WTC11 (cell line): ENCODE data around the gene TMEM11. TPM values are rescaled to one million over a fixed set of nuclear protein-coding genes. Genes with fewer than 3 reads are reported as not detected.

Experiments used
- ATAC-seq: fragments of 200-7000 bp; cut with Tn5 transposase; 2 replicates; pipeline ENCODE4 v1.10.0; 2021; ENCODE audit warnings: mild to moderate bottlenecking, moderate library complexity
- CTCF ChIA-PET: fragments of 300-600 bp; sonication (Branson Sonifier 250); formaldehyde crosslinking; loops from one replicate; lab custom pipeline; 2021; ENCODE audit warnings: antibody characterized with exemption; lab: Charles Lee
- POLR2A ChIA-PET: fragments of 350-600 bp; sonication (Branson Sonifier 250); formaldehyde crosslinking; loops from one replicate; lab custom pipeline; 2021; ENCODE audit warnings: antibody characterized with exemption; lab: Charles Lee
- DNase-seq: peaks from one replicate; pipeline ENCODE4 v3.0.0; 2021; ENCODE audit warnings: low spot score
- H3K27ac Mint-ChIP-seq: 2 replicates; pipeline ENCODE4 v1.8.0; 2021; ENCODE audit warnings: mixed read lengths
- H3K27me3 Mint-ChIP-seq: 2 replicates; pipeline ENCODE4 v1.8.0; 2021; ENCODE audit warnings: low read depth, mild to moderate bottlenecking, moderate library complexity, mixed read lengths
- H3K36me3 Mint-ChIP-seq: 2 replicates; pipeline ENCODE4 v1.8.0; 2021; ENCODE audit warnings: mixed read lengths
- H3K4me1 Mint-ChIP-seq: 2 replicates; pipeline ENCODE4 v1.8.0; 2022; ENCODE audit warnings: mixed read lengths
- H3K4me3 Mint-ChIP-seq: 2 replicates; pipeline ENCODE4 v1.8.0; 2021; ENCODE audit warnings: mild to moderate bottlenecking, moderate library complexity, mixed read lengths
- H3K9me3 Mint-ChIP-seq: 2 replicates; pipeline ENCODE4 v1.8.0; 2021; ENCODE audit warnings: mixed read lengths
- ATF6 ChIP-seq: sonication (generic); formaldehyde crosslinking; IDR thresholded peaks from 2 replicates; pipeline ENCODE4 v1.8.1; 2023; ENCODE audit warnings: mild to moderate bottlenecking, missing genetic modification reagents
- ELF4 ChIP-seq: sonication (generic); formaldehyde crosslinking; IDR thresholded peaks from 2 replicates; pipeline ENCODE4 v1.8.1; 2022; ENCODE audit warnings: low read depth, mild to moderate bottlenecking, moderate library complexity, missing genetic modification reagents
- EMX1 ChIP-seq: fragments of 250-450 bp; sonication (Bioruptor Pico); IDR thresholded peaks from 2 replicates; pipeline ENCODE4 v1.8.0; 2021; ENCODE audit warnings: mild to moderate bottlenecking
- GTF2I ChIP-seq: fragments of 250-450 bp; sonication (Bioruptor Pico); conservative IDR thresholded peaks from 2 replicates; pipeline ENCODE4 v1.4.0; 2021; ENCODE audit warnings: mild to moderate bottlenecking
- IRF1 ChIP-seq: sonication (generic); formaldehyde crosslinking; IDR thresholded peaks from 2 replicates; pipeline ENCODE4 v1.8.0; 2023; ENCODE audit warnings: missing genetic modification reagents
- RORB ChIP-seq: fragments of 250-450 bp; sonication (Bioruptor Pico); IDR thresholded peaks from 2 replicates; pipeline ENCODE4 v1.9.0; 2021; ENCODE audit warnings: mild to moderate bottlenecking
- SMAD3 ChIP-seq: sonication (generic); formaldehyde crosslinking; IDR thresholded peaks from 2 replicates; pipeline ENCODE4 v1.8.0; 2022; ENCODE audit warnings: missing genetic modification reagents, mild to moderate bottlenecking, borderline replicate concordance
- SOX15 ChIP-seq: fragments of 250-450 bp; sonication (Bioruptor Pico); IDR thresholded peaks from 2 replicates; pipeline ENCODE4 v1.9.0; 2021; ENCODE audit warnings: mild to moderate bottlenecking
- TEAD1 ChIP-seq: sonication (generic); formaldehyde crosslinking; IDR thresholded peaks from 2 replicates; pipeline ENCODE4 v1.8.0; 2022; ENCODE audit warnings: mild to moderate bottlenecking, missing genetic modification reagents
- ZNF232 ChIP-seq: sonication (generic); formaldehyde crosslinking; IDR thresholded peaks from 2 replicates; pipeline ENCODE4 v1.8.0; 2022; ENCODE audit warnings: mild to moderate bottlenecking, missing genetic modification reagents
- ZNF396 ChIP-seq: fragments of 250-450 bp; sonication (Bioruptor Pico); IDR thresholded peaks from 2 replicates; pipeline ENCODE4 v1.8.0; 2021; ENCODE audit warnings: mild to moderate bottlenecking, moderate library complexity, borderline replicate concordance
- ZNF512 ChIP-seq: sonication (generic); formaldehyde crosslinking; IDR thresholded peaks from 2 replicates; pipeline ENCODE4 v1.8.1; 2022; ENCODE audit warnings: missing genetic modification reagents, borderline replicate concordance
- ZNF532 ChIP-seq: fragments of 250-450 bp; sonication (Bioruptor Pico); IDR thresholded peaks from 2 replicates; pipeline ENCODE4 v1.9.0; 2021; ENCODE audit warnings: mild to moderate bottlenecking, borderline replicate concordance
- total RNA-seq: library from RNA; stranded (reverse); gene quantifications from 3 replicates; pipeline ENCODE4 v1.2.3, GENCODE V29; 2021
- TF ChIP-seq, protein P1 (sequence below): sonication (generic); formaldehyde crosslinking; conservative IDR thresholded peaks from 2 replicates; pipeline ENCODE4 v1.8.1; 2022; ENCODE audit warnings: mild to moderate bottlenecking, missing genetic modification reagents
- TF ChIP-seq, protein P2 (sequence below): sonication (generic); formaldehyde crosslinking; IDR thresholded peaks from 2 replicates; pipeline ENCODE4 v1.8.0; 2022; ENCODE audit warnings: mild to moderate bottlenecking, missing genetic modification reagents
- TF ChIP-seq, protein P3 (sequence below): sonication (generic); formaldehyde crosslinking; IDR thresholded peaks from 2 replicates; pipeline ENCODE4 v1.8.1; 2023; ENCODE audit warnings: mild to moderate bottlenecking, missing genetic modification reagents

The TMEM11 gene
- total RNA-seq, 1 experiment from 2014 or later: 37.0 TPM

DNA sequence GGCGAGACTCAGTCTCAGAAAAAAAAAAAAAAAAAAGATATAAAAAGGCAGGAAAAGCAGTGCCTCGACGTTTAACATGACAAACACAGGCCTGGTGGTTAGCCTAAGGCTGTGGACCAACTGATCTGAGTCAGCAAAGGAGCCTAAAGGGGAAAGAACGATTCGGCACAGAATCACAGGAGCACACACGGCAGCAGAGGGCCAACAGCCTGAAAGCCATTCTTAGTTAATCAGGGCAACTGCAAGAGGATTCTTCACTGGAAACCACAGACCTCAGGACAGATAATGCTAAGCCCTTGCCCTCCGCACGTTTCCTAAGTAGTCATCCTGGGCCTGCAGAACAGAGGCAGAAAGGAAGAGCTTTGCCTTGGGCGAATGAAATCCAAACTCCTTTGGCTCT lies 14.7 kb downstream of the TMEM11 start (continued):
- TF ChIP-seq ZNF532 (CRISPR knock-in tag) (no peak), TEAD1 (CRISPR knock-in tag) (no peak), SMAD3 (CRISPR knock-in tag) (no peak), ELF4 (CRISPR knock-in tag) (no peak), IRF1 (CRISPR knock-in tag) (no peak), EMX1 (no peak), ZNF512 (CRISPR knock-in tag) (no peak)
- TF ChIP-seq, protein P1, sequence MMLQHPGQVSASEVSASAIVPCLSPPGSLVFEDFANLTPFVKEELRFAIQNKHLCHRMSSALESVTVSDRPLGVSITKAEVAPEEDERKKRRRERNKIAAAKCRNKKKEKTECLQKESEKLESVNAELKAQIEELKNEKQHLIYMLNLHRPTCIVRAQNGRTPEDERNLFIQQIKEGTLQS (CRISPR knock-in tag): no peak
- TF ChIP-seq, all 79 proteins: peak for 0

- Mint-ChIP-seq H3K36me3 (peaks cover 25% of the 10 kb centered on the region), H3K27ac (peak overlapping the region; percentile 92)
- DNase-seq: no peak
- CTCF ChIA-PET: interaction anchor here (0.7 kb wide), 1 partner anchor 140 kb away, joined by 5 read pairs; no protein-coding TSS in a partner anchor
- TF ChIP-seq SOX15: no peak
- TF ChIP-seq, all 79 proteins: peak for 0
- POLR2A ChIA-PET: interaction anchor here (0.6 kb wide), 1 partner anchor 81 kb away, joined by 3 read pairs; no protein-coding TSS in a partner anchor
- Mint-ChIP-seq H3K27me3 (no peaks in the 10 kb centered on the region), H3K4me1 (peaks cover 54% of the 10 kb centered on the region), H3K9me3 (no peaks in the 10 kb centered on the region), H3K4me3 (no peak overlapping the region)
- no peak for ATAC-seq
Measured at GRCh38 chr17:21198411-21198810, 15.6 kb downstream of the TMEM11 start.

GRCh38 chr17:21196126-21196525 lies 17.8 kb downstream of the TMEM11 start:
- ATAC-seq (no peak), DNase-seq (no peak)
- no peaks in the 10 kb centered on the region for H3K9me3 Mint-ChIP-seq
- H3K27me3 Mint-ChIP-seq: no peaks in the 10 kb centered on the region
- CTCF ChIA-PET: no interaction called here
- H3K36me3 Mint-ChIP-seq: peaks cover 28% of the 10 kb centered on the region
- H3K4me3 Mint-ChIP-seq: no peak overlapping the region
- no peak overlapping the region for H3K27ac Mint-ChIP-seq
- POLR2A ChIA-PET: interaction anchor here (0.6 kb wide), 1 partner anchor 20 kb away, joined by 4 read pairs; no protein-coding TSS in a partner anchor
- peaks cover 53% of the 10 kb centered on the region for H3K4me1 Mint-ChIP-seq
- no peak for TF ChIP-seq ELF4 (CRISPR knock-in tag)
- TF ChIP-seq, protein P2, sequence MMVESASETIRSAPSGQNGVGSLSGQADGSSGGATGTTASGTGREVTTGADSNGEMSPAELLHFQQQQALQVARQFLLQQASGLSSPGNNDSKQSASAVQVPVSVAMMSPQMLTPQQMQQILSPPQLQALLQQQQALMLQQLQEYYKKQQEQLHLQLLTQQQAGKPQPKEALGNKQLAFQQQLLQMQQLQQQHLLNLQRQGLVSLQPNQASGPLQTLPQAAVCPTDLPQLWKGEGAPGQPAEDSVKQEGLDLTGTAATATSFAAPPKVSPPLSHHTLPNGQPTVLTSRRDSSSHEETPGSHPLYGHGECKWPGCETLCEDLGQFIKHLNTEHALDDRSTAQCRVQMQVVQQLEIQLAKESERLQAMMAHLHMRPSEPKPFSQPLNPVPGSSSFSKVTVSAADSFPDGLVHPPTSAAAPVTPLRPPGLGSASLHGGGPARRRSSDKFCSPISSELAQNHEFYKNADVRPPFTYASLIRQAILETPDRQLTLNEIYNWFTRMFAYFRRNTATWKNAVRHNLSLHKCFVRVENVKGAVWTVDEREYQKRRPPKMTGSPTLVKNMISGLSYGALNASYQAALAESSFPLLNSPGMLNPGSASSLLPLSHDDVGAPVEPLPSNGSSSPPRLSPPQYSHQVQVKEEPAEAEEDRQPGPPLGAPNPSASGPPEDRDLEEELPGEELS (CRISPR knock-in tag): no peak
- TF ChIP-seq, protein P3, sequence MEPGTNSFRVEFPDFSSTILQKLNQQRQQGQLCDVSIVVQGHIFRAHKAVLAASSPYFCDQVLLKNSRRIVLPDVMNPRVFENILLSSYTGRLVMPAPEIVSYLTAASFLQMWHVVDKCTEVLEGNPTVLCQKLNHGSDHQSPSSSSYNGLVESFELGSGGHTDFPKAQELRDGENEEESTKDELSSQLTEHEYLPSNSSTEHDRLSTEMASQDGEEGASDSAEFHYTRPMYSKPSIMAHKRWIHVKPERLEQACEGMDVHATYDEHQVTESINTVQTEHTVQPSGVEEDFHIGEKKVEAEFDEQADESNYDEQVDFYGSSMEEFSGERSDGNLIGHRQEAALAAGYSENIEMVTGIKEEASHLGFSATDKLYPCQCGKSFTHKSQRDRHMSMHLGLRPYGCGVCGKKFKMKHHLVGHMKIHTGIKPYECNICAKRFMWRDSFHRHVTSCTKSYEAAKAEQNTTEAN (CRISPR knock-in tag): no peak
- no peak for TF ChIP-seq GTF2I (CRISPR knock-in tag)
- TF ChIP-seq ATF6 (CRISPR knock-in tag): no peak
- no peak for TF ChIP-seq RORB (CRISPR knock-in tag)
- TF ChIP-seq EMX1: no peak
- TF ChIP-seq ZNF232 (CRISPR knock-in tag): no peak
- no peak for TF ChIP-seq ZNF396 (CRISPR knock-in tag)
